ENCODE data around the gene HSD11B1. TPM values are rescaled to one million over a fixed set of nuclear protein-coding genes. Genes with fewer than 3 reads are reported as not detected.

Gene HSD11B1
- total and polyA plus RNA-seq, 4 donors, result 0.09 to 488 (median 304) TPM

GRCh38 chr1:209783386-209783785 is 78.7 kb downstream of the HSD11B1 start (continued):
- TF ChIP-seq RAD21 (IDR thresholded peaks at IDR 0.05), result no peak

Other genes starting within 250 kb of the HSD11B1 start
- under 1 TPM in 1 of 2 donors, not detected in 1; 0.25 TPM for gene CAMK1G, start 121.1 kb upstream of the HSD11B1 start, total RNA-seq
- under 1 TPM; 0.03 to 0.14 TPM for gene CAMK1G, start 121.1 kb upstream of the HSD11B1 start, polyA plus RNA-seq
- 1 to 10 TPM; 1.3 to 9.1 TPM for gene LAMB3, start 52.4 kb upstream of the HSD11B1 start, total RNA-seq
- 1 to 10 TPM; 3.6 to 7.6 TPM for gene LAMB3, start 52.4 kb upstream of the HSD11B1 start, polyA plus RNA-seq
- 100 to 1,000 TPM in 1 of 2 donors, 1 to 10 TPM in 1; 9.6 to 185 TPM for gene G0S2, start 29.4 kb upstream of the HSD11B1 start, total RNA-seq
- 100 to 1,000 TPM; 146 to 347 TPM for gene G0S2, start 29.4 kb upstream of the HSD11B1 start, polyA plus RNA-seq
- gene TRAF3IP3, start 51.2 kb downstream of the HSD11B1 start, total RNA-seq, result 1 to 10 TPM; 2.4 to 3.4 TPM
- gene TRAF3IP3, start 51.2 kb downstream of the HSD11B1 start, polyA plus RNA-seq, result 1 to 10 TPM in 1 of 2 donors, under 1 TPM in 1; 0.87 to 2.0 TPM
- gene C1orf74, start 79.7 kb downstream of the HSD11B1 start, total RNA-seq, result 1 to 10 TPM; 1.2 to 1.8 TPM
- gene C1orf74, start 79.7 kb downstream of the HSD11B1 start, polyA plus RNA-seq, result under 1 TPM; 0.82 to 0.95 TPM
- gene IRF6, start 101.3 kb downstream of the HSD11B1 start, total RNA-seq, result 10 to 100 TPM in 1 of 2 donors, under 1 TPM in 1; 0.51 to 29.3 TPM
- 10 to 100 TPM; 11.0 to 17.5 TPM for gene IRF6, start 101.3 kb downstream of the HSD11B1 start, polyA plus RNA-seq
- gene UTP25, start 123.1 kb downstream of the HSD11B1 start, total RNA-seq, result 1 to 10 TPM; 2.4 to 7.7 TPM
- gene UTP25, start 123.1 kb downstream of the HSD11B1 start, polyA plus RNA-seq, result 1 to 10 TPM; 2.8 to 3.3 TPM
- not detected for gene SYT14, start 233.4 kb downstream of the HSD11B1 start, total RNA-seq
- not detected for gene SYT14, start 233.4 kb downstream of the HSD11B1 start, polyA plus RNA-seq

All from liver (tissue), 5 donors.